HG03558 (cell line): ENCODE measurements around the gene VANGL2.

Source experiments
- ATAC-seq: cut with Tn5 transposase; IDR thresholded peaks from one replicate; pipeline ENCODE4 v1.9.1; 2021; ENCODE audit warnings: moderate number of reproducible peaks; ENCODE audit not compliant: unreplicated experiment; ENCODE audit errors: extremely low read depth

The VANGL2 gene

DNA sequence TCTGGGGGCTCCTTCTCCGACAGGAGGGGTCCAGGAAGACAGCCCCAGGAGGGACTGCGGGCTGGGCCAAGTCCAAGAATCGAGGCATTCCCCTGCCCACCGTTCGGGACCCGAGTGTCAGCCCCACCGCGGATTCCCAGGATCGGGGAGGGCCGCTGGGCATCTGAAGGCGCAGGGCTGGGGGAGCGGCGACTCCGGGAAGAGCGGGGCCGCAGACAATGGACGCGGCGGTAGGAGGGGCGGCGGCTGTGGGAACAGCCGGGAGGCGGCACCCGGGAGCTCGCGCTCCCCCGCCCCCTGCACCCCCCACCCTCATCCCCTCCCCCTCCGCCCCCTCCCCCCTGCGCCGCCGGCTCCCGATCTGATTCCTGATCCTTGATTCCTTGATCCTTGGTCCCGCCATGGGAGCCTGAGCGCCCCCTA is at the start of gene VANGL2:
TSS of gene VANGL2 (plus strand) at position 342 of the 423 bp plus-strand sequence. CDS start 15,274 bp downstream, outside the sequence.
- ATAC-seq, result no peak

DNA sequence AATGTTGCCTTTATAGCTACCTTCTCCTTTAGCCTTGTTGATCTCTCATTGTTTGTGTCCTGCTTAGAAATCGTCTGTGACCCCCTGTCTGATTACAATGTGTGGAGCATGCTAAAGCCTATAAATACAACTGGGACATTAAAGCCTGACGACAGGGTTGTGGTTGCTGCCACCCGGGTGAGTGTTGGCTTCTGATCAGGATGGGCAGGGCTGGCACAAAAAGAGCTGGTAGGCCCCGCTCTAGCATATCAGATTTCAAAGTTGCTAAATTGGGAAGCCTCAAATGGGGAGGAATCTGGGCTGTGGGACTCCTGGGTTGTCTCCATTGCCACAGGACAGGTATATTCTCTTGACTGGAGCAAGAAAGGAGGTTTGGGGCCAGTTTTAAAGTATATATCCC is 48.7 kb upstream of the VANGL2 start:
- no peak for ATAC-seq

DNA sequence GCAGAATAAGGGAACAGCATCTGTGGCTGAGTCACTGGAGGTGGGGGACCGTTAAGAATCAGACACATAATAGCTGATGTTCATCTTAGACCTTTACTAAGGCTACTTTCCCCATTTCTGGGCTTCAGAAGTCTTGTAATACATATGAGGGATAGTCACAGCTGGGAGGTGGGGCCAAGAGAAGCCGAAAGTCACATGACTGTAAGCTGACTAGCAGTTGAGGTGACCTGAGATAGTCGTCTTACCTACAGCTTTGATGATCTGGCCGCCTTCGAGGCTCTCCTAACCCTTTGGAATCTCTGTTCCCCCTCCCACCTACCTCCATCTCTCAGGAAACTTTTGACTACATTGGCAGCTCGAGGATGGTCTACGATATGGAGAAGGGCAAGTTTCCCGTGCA is 47.8 kb upstream of the VANGL2 start:
- no peak for ATAC-seq

DNA sequence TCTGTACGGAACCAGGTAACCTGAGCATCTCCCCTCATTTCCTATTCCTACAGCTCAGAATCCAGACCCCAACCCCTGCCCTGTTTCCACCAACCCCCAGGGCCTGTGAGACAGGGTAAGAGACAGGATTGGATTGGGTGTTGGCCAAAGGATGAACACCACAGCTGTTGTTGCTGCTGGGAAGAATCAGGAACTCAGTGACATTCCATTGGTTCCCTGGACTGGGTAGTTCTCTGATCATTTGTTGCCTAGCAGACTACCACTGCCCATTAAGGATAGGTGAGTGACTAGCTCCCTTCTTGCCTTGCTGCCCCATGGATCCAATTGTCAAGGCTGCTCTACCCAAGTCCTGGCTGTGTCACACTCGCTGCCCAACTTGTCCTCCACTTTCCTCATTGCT is 47.1 kb upstream of the VANGL2 start:
- ATAC-seq, result no peak

DNA sequence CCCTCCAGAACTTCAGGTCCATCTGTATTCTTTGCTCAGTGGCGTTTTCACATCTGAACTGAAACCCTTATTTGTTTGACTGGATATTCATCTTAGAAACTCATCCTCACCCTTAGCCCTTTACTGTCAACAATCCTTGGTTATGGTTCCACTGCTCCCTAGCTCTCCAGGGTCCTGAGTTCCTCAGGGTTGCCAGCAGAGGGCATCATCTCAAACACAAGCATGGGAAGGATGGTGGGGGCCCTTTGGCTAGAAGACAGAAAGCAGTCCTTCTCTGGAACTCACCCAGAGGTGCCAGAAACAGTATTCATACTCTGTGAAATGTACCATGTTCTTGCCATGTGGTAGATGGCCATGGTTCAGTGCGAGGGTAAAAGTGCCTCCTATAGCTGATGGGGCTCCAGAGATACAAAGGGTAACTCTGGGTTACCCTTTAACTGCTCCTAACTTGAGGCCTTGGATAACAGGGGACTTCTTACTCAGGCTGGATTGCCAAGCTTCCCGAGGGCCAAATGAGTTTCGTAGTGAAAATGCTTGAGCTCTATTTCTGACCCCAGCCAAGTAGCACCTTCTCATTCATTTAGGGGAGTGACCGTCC is 45.9 kb upstream of the VANGL2 start:
- ATAC-seq, result no peak

DNA sequence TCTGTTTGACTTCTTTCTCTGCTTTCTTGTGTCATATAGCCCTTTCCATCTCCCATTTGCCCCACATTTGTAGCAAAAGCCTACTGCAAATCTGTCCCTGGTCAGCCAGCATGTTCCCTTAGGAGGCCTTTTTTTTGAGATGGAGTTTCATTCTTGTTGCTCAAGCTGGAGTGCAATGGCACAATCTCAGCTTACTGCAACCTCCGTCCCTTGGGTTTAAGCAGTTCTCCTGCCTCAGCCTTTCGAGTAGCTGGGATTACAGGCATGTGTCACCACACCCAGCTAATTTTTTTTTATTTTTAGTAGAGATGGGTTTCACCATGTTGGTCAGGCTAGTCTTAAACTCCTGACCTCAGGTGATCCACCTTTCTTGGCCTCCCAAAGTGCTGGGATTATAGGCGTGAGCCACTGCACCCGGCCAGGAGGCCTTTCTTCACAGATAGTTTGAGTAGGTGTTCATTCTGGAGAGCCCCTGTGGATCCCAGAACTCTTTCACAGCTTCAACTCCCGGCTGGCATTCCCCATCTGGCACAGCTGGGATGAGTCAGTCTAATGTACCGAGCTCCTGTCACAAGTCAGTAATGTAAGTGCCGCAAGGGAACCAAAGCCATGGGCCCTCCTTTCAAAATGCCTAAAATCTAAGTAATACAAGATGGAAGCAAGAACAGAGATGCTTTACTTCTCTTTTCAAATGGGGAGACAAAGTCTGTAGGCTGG is 42.9 kb upstream of the VANGL2 start:
- no peak for ATAC-seq

DNA sequence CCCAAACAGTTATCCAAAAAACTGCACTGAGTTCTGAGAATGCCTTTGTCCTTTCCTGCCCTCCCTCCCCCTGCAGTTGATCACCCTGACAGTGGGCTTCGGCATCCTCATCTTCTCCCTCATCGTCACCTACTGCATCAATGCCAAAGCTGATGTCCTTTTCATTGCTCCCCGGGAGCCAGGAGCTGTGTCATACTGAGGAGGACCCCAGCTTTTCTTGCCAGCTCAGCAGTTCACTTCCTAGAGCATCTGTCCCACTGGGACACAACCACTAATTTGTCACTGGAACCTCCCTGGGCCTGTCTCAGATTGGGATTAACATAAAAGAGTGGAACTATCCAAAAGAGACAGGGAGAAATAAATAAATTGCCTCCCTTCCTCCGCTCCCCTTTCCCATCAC is 42.3 kb upstream of the VANGL2 start:
- ATAC-seq, result no peak

DNA sequence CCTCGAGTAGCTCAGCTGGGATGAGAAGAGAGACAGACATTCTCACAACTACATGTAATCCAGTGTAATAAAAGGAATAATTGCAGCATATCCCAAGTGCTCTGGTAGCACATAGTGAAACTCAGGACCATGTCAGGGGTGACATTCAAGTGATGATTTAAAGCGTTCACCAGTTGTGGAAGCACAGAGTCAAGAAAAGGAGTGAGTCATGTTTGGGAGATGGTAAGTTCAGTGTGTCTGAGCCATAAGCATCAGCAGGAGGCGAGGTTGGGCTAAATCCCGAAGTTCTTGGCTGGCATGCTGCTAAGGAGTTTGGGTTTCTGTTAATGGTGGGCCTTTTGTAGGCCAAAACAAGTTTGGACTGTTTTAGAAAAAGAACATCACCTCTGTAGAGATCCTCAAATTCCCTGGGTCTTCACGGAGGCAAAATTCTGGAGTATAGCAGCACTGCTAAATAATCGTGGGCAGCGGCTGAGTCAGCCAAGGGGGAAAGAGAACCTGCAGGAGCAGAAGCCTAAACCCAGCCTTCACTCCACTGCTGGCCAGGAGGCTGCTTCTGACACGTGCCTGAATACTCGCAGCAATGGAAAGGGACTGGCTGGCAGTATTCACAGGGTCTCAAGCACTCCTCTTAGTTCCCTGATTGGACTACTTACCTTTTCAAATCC is 40.7 kb upstream of the VANGL2 start:
- ATAC-seq, result no peak

DNA sequence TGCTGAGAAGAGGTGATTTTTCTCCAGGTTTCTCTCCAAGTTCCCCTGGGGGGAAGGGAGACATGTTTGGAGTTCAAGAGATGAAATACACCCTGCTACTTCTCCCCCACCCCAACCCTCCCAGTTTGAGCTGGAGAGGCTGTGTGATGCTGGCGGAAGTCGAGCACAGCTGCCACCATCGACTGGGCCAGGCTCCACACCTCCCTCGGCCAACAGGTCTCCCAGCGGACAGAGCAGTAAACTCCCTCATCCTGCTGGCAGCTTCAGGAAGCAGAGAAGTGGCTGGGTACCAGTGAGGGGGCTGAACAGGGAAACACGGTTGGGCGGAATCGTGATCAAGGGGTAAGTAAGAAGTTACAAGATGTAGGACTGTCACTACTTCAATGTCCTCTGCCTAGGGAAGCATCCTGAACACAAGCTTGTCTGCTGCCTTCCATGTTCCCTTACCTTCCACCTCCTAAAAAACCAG is 40.1 kb upstream of the VANGL2 start:
- ATAC-seq, result no peak

DNA sequence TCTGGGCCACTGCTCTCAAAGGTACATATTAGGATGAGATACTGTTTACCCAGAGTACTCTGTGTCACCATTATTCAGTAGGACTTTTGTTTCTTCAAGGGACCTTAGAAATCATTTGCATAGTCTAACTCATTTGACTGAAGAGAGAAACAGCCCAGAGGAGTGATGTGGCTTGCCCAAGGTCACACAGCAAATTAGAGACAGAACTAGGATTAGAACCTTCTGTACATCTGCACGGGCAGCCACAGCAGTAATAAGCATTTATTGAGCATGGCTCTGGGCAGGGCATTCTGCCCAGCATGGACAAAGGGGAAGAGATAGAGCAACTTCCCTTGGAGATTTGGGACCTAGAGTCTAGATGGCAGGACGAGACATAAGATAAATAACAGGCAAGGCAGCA is 39.2 kb upstream of the VANGL2 start:
- ATAC-seq, result no peak

DNA sequence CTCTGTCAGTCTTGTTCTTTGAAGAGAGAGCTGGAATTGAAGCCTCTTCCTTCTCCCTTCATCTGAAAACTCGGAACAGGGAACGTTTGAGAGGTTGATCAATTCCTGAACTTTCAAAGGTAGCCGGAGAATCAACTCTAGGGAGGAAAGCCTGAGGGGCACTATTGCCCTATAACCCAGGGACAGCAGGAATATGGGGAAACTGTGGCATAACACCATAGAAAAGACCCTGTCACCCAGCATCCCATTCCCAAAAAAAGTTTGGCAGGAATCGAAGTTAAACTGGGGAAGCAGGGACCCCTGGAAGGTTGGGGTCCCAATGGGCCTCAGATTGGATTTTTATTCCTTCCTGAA is 38.6 kb upstream of the VANGL2 start:
- ATAC-seq, result no peak

DNA sequence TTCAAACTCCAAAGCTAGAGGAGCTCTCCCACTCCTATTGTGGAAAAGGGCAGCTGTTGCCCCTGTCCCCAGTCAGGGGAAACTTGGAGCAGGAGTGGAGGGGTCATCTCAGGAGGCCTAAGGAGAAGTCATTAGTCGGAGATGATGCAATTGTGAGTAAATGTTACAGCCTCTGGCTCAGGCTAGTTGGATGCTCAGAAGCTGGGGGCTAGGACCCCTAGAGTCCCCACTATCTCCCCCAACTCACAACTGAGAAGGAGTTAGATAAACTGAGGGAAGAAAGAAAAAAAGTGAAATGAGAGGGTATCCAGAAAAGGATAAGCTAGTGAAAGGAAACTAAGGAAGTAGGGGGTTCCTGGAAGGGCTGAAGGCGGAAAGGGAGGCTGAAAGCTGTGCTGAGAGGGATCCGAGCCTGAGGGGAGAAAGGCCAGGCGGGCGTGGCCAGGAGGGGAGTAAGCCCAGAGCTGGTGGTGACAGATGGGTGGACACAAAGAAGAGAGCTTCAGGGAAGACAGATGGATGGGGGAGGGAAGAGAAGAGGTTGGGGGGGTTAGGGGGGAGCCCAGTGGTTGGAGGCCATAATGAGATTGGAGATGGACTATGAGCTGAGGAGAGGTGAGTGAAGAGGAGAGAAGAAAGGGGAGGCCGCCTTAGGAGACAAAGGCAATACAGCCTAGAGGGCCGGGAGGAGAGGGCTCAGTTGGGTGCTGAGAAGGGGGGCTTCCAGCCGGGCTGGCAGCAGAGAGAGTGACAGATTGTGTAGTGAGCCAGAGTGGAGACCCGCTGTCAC is 38.0 kb upstream of the VANGL2 start:
- no peak for ATAC-seq

DNA sequence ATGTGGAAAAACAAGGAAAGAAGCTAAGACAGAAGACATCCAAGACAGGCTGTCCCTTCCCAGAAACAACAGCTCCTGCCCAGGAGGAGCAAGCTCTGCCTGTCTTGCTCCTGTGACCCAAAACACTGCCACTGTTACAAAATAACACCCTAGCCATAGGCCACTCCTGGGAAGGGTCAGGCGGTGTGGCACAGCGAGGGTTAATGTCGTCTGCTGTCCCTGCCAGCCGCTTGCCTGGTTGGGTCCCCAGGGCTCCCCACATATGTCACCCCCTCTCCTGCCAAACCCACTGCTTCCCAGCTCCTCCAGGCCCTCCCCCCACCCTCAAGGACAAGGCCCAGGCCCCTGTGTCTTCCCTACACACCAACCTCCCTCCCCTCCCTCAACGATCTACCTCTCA is 37.4 kb upstream of the VANGL2 start:
- ATAC-seq, result no peak

DNA sequence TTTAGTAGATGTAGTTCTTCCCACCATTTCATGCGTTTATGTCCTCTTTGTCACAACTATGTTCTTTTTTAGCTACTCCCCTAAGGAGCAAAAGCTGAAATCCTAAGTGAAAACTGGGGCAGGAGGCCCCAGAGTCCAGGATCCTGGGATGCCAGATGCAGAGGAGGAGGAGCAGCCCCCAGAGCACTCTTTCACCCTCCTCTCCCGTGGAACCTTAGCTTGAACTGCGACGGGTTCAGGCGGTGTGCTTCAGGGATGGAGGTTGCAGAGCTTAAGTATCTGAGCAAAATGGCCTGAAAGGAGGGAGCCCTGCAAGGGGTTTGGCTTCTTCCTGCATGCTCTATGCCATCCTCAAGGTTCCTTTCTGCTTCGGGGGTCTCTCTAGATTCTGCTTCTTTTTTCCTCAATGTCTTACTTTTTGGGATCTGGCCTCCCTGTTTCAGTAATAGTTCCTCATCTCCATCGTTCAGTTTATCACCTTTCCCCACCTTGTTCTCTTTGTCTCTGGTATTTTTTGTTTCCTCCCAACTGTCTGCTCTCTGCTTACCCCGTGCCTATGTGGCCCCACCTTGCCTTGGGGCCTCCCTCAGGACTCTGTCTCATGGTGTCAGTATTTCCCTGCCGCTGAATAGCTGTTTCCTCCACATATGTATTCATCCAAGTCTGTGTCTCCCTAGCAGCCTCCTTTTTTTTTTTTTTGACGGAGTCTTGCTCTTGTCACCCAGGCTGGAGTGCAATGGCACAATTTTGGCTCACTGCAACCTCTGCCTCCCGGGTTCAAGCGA is 36.2 kb upstream of the VANGL2 start:
- ATAC-seq, result no peak

DNA sequence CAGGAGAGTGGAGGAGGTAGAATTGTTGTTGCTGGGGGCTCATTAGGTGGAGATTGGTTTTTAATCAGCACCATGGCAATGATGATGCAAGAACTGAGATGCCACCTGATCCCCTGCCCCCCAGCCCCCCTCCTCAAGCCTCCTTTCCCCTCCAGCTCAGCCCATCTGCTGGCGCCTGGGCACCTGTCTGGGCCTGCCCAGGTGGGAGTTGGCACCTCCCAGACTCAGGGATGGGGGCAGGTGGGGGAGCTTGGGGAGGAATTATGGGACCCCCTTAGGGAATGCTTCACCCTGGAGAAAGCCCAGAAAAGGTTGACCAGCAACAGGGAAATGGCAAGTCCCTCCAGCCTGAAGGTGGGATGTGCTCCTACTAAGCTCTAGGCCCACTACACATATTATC is 35.0 kb upstream of the VANGL2 start:
- ATAC-seq, result no peak

DNA sequence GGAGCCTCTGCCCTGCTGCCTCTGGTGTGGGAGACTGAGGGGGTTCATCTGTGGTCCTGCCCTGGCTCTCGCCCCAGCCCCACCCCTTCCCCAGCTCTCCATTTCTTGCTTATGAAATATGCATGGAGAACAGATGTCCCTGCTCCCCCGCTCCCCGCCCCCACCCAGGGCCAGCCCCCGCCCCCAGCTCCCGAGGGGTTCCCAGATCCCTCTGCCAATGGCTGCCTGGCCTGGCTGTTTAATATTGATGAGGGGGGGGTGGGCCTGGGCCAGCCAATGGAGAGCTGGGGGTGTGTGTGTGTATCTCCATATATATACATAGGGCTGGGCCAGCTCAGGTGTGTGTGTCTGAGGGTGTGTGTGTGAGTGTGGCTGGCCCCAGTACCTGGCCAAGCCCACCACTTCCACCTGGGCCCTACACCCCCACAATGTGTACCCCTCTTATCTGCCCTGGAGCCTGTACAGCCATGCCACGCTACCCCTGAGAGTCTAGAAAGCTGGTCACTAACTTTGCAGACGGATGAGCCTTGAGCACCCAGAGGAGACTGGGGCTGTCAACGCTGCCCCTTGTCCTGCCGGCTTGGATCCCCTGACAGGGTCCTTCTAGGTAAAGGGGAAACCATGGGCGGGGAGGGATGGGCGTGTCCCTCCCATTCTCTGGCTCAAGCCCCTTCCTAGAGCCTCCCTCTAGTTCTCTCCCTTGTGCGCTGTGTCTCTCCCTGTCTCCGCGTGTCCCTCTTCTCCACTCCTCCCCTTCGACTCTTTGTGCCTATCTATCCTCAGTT is 33.4 kb upstream of the VANGL2 start, which contains the start of gene NHLH1:
TSS of gene NHLH1 (plus strand) at position 341 of the 785 bp plus-strand sequence. CDS start 3,661 bp downstream, outside the sequence.
- no peak for ATAC-seq

DNA sequence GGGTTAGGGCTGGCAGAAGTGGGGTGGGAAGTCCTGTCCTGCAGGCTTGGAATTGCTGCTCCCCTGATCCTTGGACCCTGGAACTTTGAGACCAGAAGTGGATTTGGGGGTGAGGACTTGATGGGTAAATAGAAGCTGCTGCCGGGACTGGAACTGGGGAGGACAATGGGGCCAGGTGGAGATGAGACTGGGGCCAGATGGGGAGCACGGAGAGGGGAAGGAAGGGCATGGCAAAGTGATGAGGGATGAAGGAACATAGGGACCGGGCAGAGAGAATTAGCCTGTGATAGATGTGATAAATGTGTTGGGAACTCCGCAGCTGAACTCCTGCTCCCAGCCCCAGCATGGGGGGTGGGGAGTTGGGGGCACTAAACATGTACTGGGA is 32.9 kb upstream of the VANGL2 start:
- ATAC-seq, result no peak

DNA sequence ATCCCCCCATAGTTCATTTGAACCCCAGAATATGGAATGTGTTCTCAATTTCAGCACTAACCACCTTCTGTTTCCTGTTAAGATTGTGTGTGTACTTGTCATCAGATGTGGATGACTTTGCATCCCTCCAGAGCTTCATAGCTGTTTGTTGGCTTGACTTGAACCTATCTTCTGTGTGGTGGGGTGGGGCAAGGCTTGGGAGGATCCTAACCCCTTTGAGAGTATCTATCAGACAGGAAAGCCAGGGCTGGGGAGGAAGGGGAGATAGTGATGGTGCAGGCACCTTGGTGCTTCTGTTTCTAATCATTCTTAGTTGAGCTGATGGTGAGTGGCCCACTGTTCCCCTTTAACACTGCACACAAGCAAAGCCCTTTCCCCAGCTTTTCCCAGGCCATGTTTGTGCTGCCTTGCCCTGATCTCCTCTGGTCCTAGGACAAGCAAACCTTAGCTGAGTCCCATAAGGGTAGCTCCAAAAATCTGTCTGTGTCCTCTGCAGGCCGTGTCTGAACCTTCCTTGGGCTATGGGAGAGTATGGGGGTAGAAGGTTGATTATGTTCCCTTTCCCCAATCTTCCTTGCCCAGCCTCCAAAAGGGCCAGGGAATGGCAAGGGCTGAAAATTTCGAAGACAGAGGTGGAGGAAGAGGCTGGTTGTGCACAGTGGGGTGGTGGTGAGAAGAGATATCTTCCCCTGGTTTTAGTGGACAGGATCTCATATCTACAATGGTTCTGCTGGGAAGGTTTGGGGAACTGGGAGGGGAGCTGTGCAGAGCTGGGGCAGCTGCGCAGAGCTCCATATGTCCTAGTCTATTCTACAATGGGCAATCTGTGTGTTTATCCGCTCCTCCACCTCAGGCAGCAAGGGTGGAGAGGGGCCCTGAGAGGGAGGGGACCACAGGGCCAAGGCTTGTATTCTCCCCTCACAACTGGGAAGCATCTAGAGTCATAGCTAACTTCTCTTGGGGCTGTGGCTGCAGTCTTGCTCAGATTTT is 32.1 kb upstream of the VANGL2 start:
- no peak for ATAC-seq
